AG10803 (cell line): ENCODE measurements around the gene PPM1B.
A peak's percentile ranks its signal among the peaks of the same experiment; 100 is the strongest.

Source experiments
- DNase-seq: peaks from one replicate; pipeline ENCODE4 v3.0.0; 2010; ENCODE audit warnings: low read depth
- H3K4me3 ChIP-seq: 2 replicates; pipeline ENCODE4 v1.5.1; 2011; ENCODE audit warnings: mild to moderate bottlenecking, low read length, control low read depth
- CTCF ChIP-seq: conservative IDR thresholded peaks from 2 replicates; pipeline ENCODE4 v1.5.1; 2011; ENCODE audit warnings: mild to moderate bottlenecking, low read length, control low read depth, inconsistent platforms

Gene PPM1B

GRCh38 chr2:44168681-44169154 lies at the start of gene PPM1B:
Gene PPM1B (plus strand): TSS chr2:44168875. CDS start chr2:44201200, 32,325 bp downstream.
- H3K4me3 ChIP-seq, result peak within 1 kb of the TSS; percentile 89
- no peak for TF ChIP-seq CTCF
- no peak for DNase-seq

GRCh38 chr2:44119878-44120277 lies 48.8 kb upstream of the PPM1B start:
- DNase-seq, result peak; percentile 6
- TF ChIP-seq CTCF, result no peak

GRCh38 chr2:44120428-44120827 lies 48.2 kb upstream of the PPM1B start:
- DNase-seq, result peak; percentile 91
- no peak for TF ChIP-seq CTCF
- H3K4me3 ChIP-seq, result no peak overlapping the region

More at GRCh38 chr2:44119878-44120277, 48.8 kb upstream of the PPM1B start:
- no peak overlapping the region for H3K4me3 ChIP-seq

GRCh38 chr2:44121899-44122298 lies 46.8 kb upstream of the PPM1B start:
- TF ChIP-seq CTCF, result no peak
- no peak overlapping the region for H3K4me3 ChIP-seq
- no peak for DNase-seq

- TF ChIP-seq CTCF, result no peak
- no peak overlapping the region for H3K4me3 ChIP-seq
- no peak for DNase-seq
Observed at GRCh38 chr2:44124500-44124899, 44.2 kb upstream of the PPM1B start.

- H3K4me3 ChIP-seq, result no peak overlapping the region
- peak; percentile 6 for DNase-seq
- no peak for TF ChIP-seq CTCF
Observed at GRCh38 chr2:44126106-44126797, 42.4 kb upstream of the PPM1B start.

- TF ChIP-seq CTCF, result no peak
- peak; percentile 42 for DNase-seq
- H3K4me3 ChIP-seq, result no peak overlapping the region
Observed at GRCh38 chr2:44130441-44130840, 38.2 kb upstream of the PPM1B start.
